GM12891 (cell line): Measurements from ENCODE around the gene TPX2.

Experiments used
- POLR2A ChIP-seq: IDR thresholded peaks from 2 replicates; pipeline ENCODE4 v1.6.1; 2011; ENCODE audit warnings: low read depth, low read length, control low read depth
- POLR2AphosphoS5 ChIP-seq: IDR thresholded peaks from 2 replicates; pipeline ENCODE4 v1.6.1; 2011; ENCODE audit warnings: low read depth, low read length, control low read depth
- POU2F2 ChIP-seq: IDR thresholded peaks from 2 replicates; pipeline ENCODE4 v1.6.1; 2011; ENCODE audit warnings: low read depth, mild to moderate bottlenecking, control low read depth, low read length, moderate library complexity
- SPI1 ChIP-seq: IDR thresholded peaks from 2 replicates; pipeline ENCODE4 v1.6.1; 2011; ENCODE audit warnings: low read depth, low read length, control low read depth
- TAF1 ChIP-seq: IDR thresholded peaks from 2 replicates; pipeline ENCODE4 v1.6.1; 2011; ENCODE audit warnings: low read depth, low read length, control low read depth

- TF ChIP-seq SPI1: no peak
- TF ChIP-seq POLR2AphosphoS5: no peak
- TF ChIP-seq POU2F2: no peak
- no peak for TF ChIP-seq POLR2A
- TF ChIP-seq TAF1: no peak
Measured at GRCh38 chr20:31708736-31709534, 30.2 kb upstream of the TPX2 start.
